ENCODE measurements around the gene ZNF615.
"Not testable (repeated sequence)": the region's sequence is repeated elsewhere in the genome, so short reads cannot be mapped to it uniquely, and the experiment has no call there.

Gene ZNF615

DNA sequence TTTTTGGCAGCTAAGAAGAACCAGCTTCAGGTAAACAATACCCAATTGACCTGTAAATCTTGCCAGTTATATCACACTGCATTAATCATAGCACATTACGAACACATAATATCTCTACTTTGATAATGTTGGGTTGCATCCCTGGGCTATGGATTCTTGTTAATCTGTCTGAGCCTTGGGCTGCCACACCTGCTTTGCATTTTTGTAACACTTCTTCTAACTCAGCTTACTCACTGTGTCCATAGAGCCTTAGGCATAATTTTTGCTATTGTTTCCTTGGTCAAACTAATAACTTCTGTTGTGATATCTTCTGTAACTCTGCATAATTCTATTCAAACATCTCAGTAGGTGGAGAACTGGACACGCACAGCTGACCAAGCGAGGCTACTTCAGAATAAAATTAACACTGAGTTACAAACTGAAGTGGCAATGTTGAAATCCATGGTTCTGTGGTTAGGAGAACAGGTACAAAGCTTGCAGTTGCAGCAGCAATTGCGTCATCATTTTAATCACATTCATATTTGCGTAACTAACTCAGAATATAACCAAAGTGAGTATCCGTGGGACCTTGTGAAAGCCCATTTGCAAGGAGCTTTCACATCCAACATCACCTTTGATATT, 27.8 kb downstream of the ZNF615 start:
- Histone ChIP-seq H3K36me3 (ENCODE audit: control insufficient read depth, insufficient read depth, low read length) (no peaks in the 10 kb centered on the region), H3K9me3 (ENCODE audit: control insufficient read depth, low read length) (no peaks in the 10 kb centered on the region), H3K4me3 (ENCODE audit: insufficient read depth, low read depth, low read length) (no peak overlapping the region), H3K4me1 (ENCODE audit: control insufficient read depth, insufficient read depth, low read length) (no peaks in the 10 kb centered on the region), H3K27ac (ENCODE audit: insufficient read depth, low read depth, low read length, poor library complexity, severe bottlenecking) (no peak overlapping the region), H3K27me3 (ENCODE audit: control insufficient read depth, insufficient read depth, low read length, poor library complexity, severe bottlenecking) (no peaks in the 10 kb centered on the region)
- WGBS, 2 experiments, result 98 to 100% methylated on average over 6 of the region's 6 CpGs

DNA sequence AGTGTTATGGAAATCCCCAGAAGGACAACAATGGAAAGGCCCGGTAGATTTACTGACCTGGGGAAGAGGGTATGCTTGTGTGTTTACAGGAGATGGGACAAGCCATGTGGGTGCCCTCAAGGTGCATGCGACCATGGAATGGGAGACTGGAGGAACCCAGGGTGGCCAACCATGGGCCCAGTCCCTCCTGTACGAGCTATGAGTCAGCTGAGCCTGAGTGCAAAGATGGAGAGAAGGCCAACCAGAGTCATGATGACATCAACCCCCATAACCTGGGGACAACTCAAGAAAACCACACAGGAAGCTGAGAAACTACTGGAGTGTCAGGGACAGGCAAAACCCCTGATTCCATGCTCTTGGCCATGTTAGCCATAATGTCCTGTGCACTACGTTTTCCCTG, 29.1 kb downstream of the ZNF615 start:
- peaks cover 5% of the 10 kb centered on the region for H3K36me3 ChIP-seq (ENCODE audit: control insufficient read depth, insufficient read depth, low read length)
- H3K27ac ChIP-seq (ENCODE audit: insufficient read depth, low read depth, low read length, poor library complexity, severe bottlenecking), result no peak overlapping the region
- H3K9me3 ChIP-seq (ENCODE audit: control insufficient read depth, low read length), result no peaks in the 10 kb centered on the region
- H3K4me3 ChIP-seq (ENCODE audit: insufficient read depth, low read depth, low read length), result no peak overlapping the region
- 91 to 95% methylated on average over 4 of the region's 4 CpGs for WGBS, 2 experiments
- H3K27me3 ChIP-seq (ENCODE audit: control insufficient read depth, insufficient read depth, low read length, poor library complexity, severe bottlenecking), result no peaks in the 10 kb centered on the region
- no peaks in the 10 kb centered on the region for H3K4me1 ChIP-seq (ENCODE audit: control insufficient read depth, insufficient read depth, low read length)

DNA sequence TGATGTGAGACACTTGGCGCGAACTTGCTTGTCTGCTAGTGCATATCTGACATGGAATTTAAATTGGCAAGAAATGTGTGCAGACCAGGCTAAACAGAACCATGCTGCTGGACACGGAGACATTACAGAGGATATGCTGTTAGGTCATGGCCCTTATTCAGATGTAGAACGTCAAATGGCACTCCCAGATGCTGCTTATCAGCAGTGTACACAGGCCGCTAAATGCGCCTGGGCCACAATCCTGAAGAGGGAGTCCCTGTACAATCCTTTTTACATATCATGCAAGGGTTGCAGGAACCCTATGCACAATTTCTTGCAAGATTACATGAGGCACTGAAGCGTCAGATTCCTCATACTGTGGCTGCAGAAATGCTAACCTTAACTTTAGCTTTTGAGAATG, 30.7 kb downstream of the ZNF615 start:
- Histone ChIP-seq H3K36me3 (ENCODE audit: control insufficient read depth, insufficient read depth, low read length) (peaks cover 14% of the 10 kb centered on the region), H3K27me3 (ENCODE audit: control insufficient read depth, insufficient read depth, low read length, poor library complexity, severe bottlenecking) (no peaks in the 10 kb centered on the region), H3K4me1 (ENCODE audit: control insufficient read depth, insufficient read depth, low read length) (no peaks in the 10 kb centered on the region), H3K4me3 (ENCODE audit: insufficient read depth, low read depth, low read length) (no peak overlapping the region), H3K27ac (ENCODE audit: insufficient read depth, low read depth, low read length, poor library complexity, severe bottlenecking) (no peak overlapping the region), H3K9me3 (ENCODE audit: control insufficient read depth, low read length) (no peaks in the 10 kb centered on the region)
- WGBS, 2 experiments, result 93 to 96% methylated on average over 7 of the region's 7 CpGs

- no peak overlapping the region for H3K4me3 ChIP-seq (ENCODE audit: insufficient read depth, low read depth, low read length)
- peaks cover 19% of the 10 kb centered on the region for H3K36me3 ChIP-seq (ENCODE audit: control insufficient read depth, insufficient read depth, low read length)
- no peak overlapping the region for H3K27ac ChIP-seq (ENCODE audit: insufficient read depth, low read depth, low read length, poor library complexity, severe bottlenecking)
- H3K9me3 ChIP-seq (ENCODE audit: control insufficient read depth, low read length), result no peaks in the 10 kb centered on the region
- no peaks in the 10 kb centered on the region for H3K4me1 ChIP-seq (ENCODE audit: control insufficient read depth, insufficient read depth, low read length)
- H3K27me3 ChIP-seq (ENCODE audit: control insufficient read depth, insufficient read depth, low read length, poor library complexity, severe bottlenecking), result no peaks in the 10 kb centered on the region
- WGBS, 2 experiments, result 95 to 97% methylated on average over 3 of the region's 3 CpGs
Measured at GRCh38 chr19:51976852-51977251, 31.2 kb downstream of the ZNF615 start.

GRCh38 chr19:51975787-51976186, 32.2 kb downstream of the ZNF615 start:
- WGBS, 2 experiments, result 94% methylated on average over 17 of the region's 17 CpGs
- H3K4me1 ChIP-seq (ENCODE audit: control insufficient read depth, insufficient read depth, low read length); H3K27me3 ChIP-seq (ENCODE audit: control insufficient read depth, insufficient read depth, low read length, poor library complexity, severe bottlenecking); H3K27ac ChIP-seq (ENCODE audit: insufficient read depth, low read depth, low read length, poor library complexity, severe bottlenecking); H3K4me3 ChIP-seq (ENCODE audit: insufficient read depth, low read depth, low read length); H3K9me3 ChIP-seq (ENCODE audit: control insufficient read depth, low read length): not testable (repeated sequence)
- H3K36me3 ChIP-seq (ENCODE audit: control insufficient read depth, insufficient read depth, low read length), result peaks cover 29% of the 10 kb centered on the region

DNA sequence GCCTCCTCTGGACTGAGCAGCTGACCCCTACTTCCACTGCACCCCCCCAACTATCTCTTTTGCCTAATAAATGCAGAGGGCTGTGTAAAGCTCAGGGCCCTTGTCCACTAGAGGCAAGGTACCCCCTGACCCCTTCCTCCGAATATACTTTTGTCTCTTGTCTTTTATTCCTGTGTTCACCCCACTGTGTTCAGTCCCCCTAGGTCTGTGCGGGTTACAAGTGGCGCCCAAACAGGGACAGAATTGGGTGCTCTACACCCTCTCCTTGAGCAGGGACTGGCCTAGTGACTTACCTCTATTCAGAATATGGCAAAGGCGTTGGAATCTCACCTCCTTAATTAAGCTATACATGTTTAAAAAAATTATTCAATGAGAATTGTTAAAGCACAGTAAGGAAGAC, 36.4 kb downstream of the ZNF615 start:
- Histone ChIP-seq H3K4me3 (ENCODE audit: insufficient read depth, low read depth, low read length) (no peak overlapping the region), H3K27me3 (ENCODE audit: control insufficient read depth, insufficient read depth, low read length, poor library complexity, severe bottlenecking) (no peaks in the 10 kb centered on the region), H3K9me3 (ENCODE audit: control insufficient read depth, low read length) (no peaks in the 10 kb centered on the region), H3K4me1 (ENCODE audit: control insufficient read depth, insufficient read depth, low read length) (no peaks in the 10 kb centered on the region), H3K27ac (ENCODE audit: insufficient read depth, low read depth, low read length, poor library complexity, severe bottlenecking) (no peak overlapping the region), H3K36me3 (ENCODE audit: control insufficient read depth, insufficient read depth, low read length) (peaks cover 54% of the 10 kb centered on the region)
- 87 to 95% methylated on average over 3 to 4 of the region's 4 CpGs for WGBS, 2 experiments

DNA sequence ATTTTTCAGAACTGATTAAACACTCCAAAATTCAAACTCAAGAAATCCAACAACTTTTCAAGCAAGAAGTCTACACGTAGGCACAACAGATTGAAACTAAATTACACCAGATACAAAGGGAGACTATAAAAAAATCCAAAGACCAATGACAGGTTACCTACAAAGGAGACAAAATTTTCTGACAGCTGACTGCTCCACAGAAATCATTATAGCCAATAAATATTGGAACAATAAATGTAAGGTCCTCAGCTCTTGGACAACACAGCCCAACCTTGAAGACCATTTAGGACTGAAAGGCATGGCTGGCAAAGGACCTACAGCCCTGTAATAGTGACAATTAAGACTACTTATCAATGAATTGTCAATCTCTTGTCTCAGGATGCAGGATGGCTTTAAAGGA, 37.3 kb downstream of the ZNF615 start:
- 94 to 95% methylated on average over 1 of the region's 1 CpG for WGBS, 2 experiments

GRCh38 chr19:51965583-51965982, 42.4 kb downstream of the ZNF615 start:
- Histone ChIP-seq H3K4me1 (ENCODE audit: control insufficient read depth, insufficient read depth, low read length) (no peaks in the 10 kb centered on the region), H3K4me3 (ENCODE audit: insufficient read depth, low read depth, low read length) (no peak overlapping the region), H3K27me3 (ENCODE audit: control insufficient read depth, insufficient read depth, low read length, poor library complexity, severe bottlenecking) (no peaks in the 10 kb centered on the region), H3K36me3 (ENCODE audit: control insufficient read depth, insufficient read depth, low read length) (peaks cover 49% of the 10 kb centered on the region), H3K9me3 (ENCODE audit: control insufficient read depth, low read length) (no peaks in the 10 kb centered on the region), H3K27ac (ENCODE audit: insufficient read depth, low read depth, low read length, poor library complexity, severe bottlenecking) (no peak overlapping the region)
- WGBS, 2 experiments, result 95% methylated on average over 5 of the region's 5 CpGs

More for the DNA sequence above, 37.3 kb downstream of the ZNF615 start:
- H3K36me3 ChIP-seq (ENCODE audit: control insufficient read depth, insufficient read depth, low read length), result peaks cover 63% of the 10 kb centered on the region
- no peak overlapping the region for H3K4me3 ChIP-seq (ENCODE audit: insufficient read depth, low read depth, low read length)
- H3K27ac ChIP-seq (ENCODE audit: insufficient read depth, low read depth, low read length, poor library complexity, severe bottlenecking), result no peak overlapping the region
- no peaks in the 10 kb centered on the region for H3K9me3 ChIP-seq (ENCODE audit: control insufficient read depth, low read length)
- H3K27me3 ChIP-seq (ENCODE audit: control insufficient read depth, insufficient read depth, low read length, poor library complexity, severe bottlenecking), result no peaks in the 10 kb centered on the region
- no peaks in the 10 kb centered on the region for H3K4me1 ChIP-seq (ENCODE audit: control insufficient read depth, insufficient read depth, low read length)

DNA sequence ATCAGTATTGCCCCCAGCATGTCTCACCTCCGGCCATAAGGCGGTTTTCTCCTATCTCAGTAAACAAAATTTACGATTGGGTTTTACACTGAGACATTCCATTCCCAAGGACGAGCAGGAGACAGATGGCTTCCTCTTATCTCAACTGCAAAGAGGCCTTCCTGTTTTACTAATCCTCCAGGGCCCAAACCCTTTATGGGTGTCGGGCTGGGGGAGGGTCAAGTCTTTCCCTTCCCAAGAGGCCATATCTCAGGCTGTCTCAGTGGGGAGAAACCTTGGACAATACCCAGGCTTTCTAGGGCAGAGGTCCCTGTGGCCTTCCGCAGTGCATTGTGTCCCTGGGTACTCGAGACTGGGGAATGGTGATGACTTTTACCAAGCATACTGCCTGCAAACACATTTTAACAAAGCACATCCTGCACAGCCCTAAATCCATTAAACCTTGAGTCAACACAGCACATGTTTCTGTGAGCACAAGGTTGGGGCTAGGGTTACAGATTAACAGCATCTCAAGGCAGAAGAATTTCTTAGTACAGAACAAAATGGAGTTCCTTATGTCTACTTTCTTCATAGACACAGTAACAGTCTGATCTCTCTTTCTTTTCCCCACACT, 47.3 kb downstream of the ZNF615 start:
- H3K4me3 ChIP-seq (ENCODE audit: insufficient read depth, low read depth, low read length), result not testable (repeated sequence)
- WGBS, 2 experiments, result 89 to 94% methylated on average over 7 of the region's 7 CpGs

GRCh38 chr19:51959791-51960190, 48.2 kb downstream of the ZNF615 start:
- Histone ChIP-seq H3K9me3 (ENCODE audit: control insufficient read depth, low read length) (no peaks in the 10 kb centered on the region), H3K27ac (ENCODE audit: insufficient read depth, low read depth, low read length, poor library complexity, severe bottlenecking) (no peak overlapping the region)

More for the DNA sequence above, 47.3 kb downstream of the ZNF615 start:
- H3K9me3 ChIP-seq (ENCODE audit: control insufficient read depth, low read length); H3K27ac ChIP-seq (ENCODE audit: insufficient read depth, low read depth, low read length, poor library complexity, severe bottlenecking); H3K4me1 ChIP-seq (ENCODE audit: control insufficient read depth, insufficient read depth, low read length); H3K27me3 ChIP-seq (ENCODE audit: control insufficient read depth, insufficient read depth, low read length, poor library complexity, severe bottlenecking): not testable (repeated sequence)
- H3K36me3 ChIP-seq (ENCODE audit: control insufficient read depth, insufficient read depth, low read length), result peaks cover 16% of the 10 kb centered on the region

More at GRCh38 chr19:51959791-51960190, 48.2 kb downstream of the ZNF615 start:
- Histone ChIP-seq H3K4me1 (ENCODE audit: control insufficient read depth, insufficient read depth, low read length) (no peaks in the 10 kb centered on the region), H3K27me3 (ENCODE audit: control insufficient read depth, insufficient read depth, low read length, poor library complexity, severe bottlenecking) (no peaks in the 10 kb centered on the region), H3K4me3 (ENCODE audit: insufficient read depth, low read depth, low read length) (no peak overlapping the region), H3K36me3 (ENCODE audit: control insufficient read depth, insufficient read depth, low read length) (peaks cover 6% of the 10 kb centered on the region)
- 98 to 100% methylated on average over 3 to 4 of the region's 4 CpGs for WGBS, 2 experiments
